NK-92 treated with Interleukin-12 subunit alpha and Interleukin-12 subunit beta, amount 100 ng/mL, for 24 hours (cell line): ENCODE results near the gene ZCCHC9.
A peak's percentile ranks its signal among the peaks of the same experiment; 100 is the strongest.
"Not testable (repeated sequence)": the region's sequence is repeated elsewhere in the genome, so short reads cannot be mapped to it uniquely, and the experiment has no call there.

Source experiments
- DNase-seq: peaks from one replicate; lab custom pipeline; 2025; lab: John Stamatoyannopoulos, UW

The ZCCHC9 gene

GRCh38 chr5:81301271-81302015, at the start of gene ZCCHC9:
Gene ZCCHC9 (plus strand): TSS chr5:81301587. CDS start chr5:81304758, 3,171 bp downstream.
- DNase-seq: peak; percentile 84

- DNase-seq: no peak
Measured at GRCh38 chr5:81251922-81252321, 49.5 kb upstream of the ZCCHC9 start.

- no peak for DNase-seq
Measured at GRCh38 chr5:81252904-81253303, 48.5 kb upstream of the ZCCHC9 start.

- no peak for DNase-seq
Measured at GRCh38 chr5:81253875-81254274, 47.5 kb upstream of the ZCCHC9 start.

- DNase-seq: no peak
Measured at GRCh38 chr5:81254886-81255559, 46.4 kb upstream of the ZCCHC9 start.

GRCh38 chr5:81256766-81257165, 44.6 kb upstream of the ZCCHC9 start:
- no peak for DNase-seq

- not testable (repeated sequence) for DNase-seq
Measured at GRCh38 chr5:81262796-81263195, 38.6 kb upstream of the ZCCHC9 start.

- DNase-seq: no peak
Measured at GRCh38 chr5:81265101-81265500, 36.3 kb upstream of the ZCCHC9 start.

GRCh38 chr5:81268521-81269196, 32.7 kb upstream of the ZCCHC9 start:
- DNase-seq: no peak

- no peak for DNase-seq
Measured at GRCh38 chr5:81269751-81270393, 31.5 kb upstream of the ZCCHC9 start.

GRCh38 chr5:81270394-81271027, 30.9 kb upstream of the ZCCHC9 start:
- not testable (repeated sequence) for DNase-seq

- no peak for DNase-seq
Measured at GRCh38 chr5:81283976-81284375, 17.4 kb upstream of the ZCCHC9 start.

- no peak for DNase-seq
Measured at GRCh38 chr5:81286059-81286617, 15.2 kb upstream of the ZCCHC9 start.

- DNase-seq: no peak
Measured at GRCh38 chr5:81288021-81288433, 13.4 kb upstream of the ZCCHC9 start.

GRCh38 chr5:81290146-81290545, 11.2 kb upstream of the ZCCHC9 start:
- no peak for DNase-seq

- no peak for DNase-seq
Measured at GRCh38 chr5:81292130-81292529, 9.3 kb upstream of the ZCCHC9 start.

- DNase-seq: not testable (repeated sequence)
Measured at GRCh38 chr5:81294021-81294420, 7.4 kb upstream of the ZCCHC9 start.

- no peak for DNase-seq
Measured at GRCh38 chr5:81297531-81297930, 3.9 kb upstream of the ZCCHC9 start.

GRCh38 chr5:81300921-81301270, 491 bp upstream of the ZCCHC9 start:
- no peak for DNase-seq

- DNase-seq: no peak
Measured at GRCh38 chr5:81302596-81302995, 1.2 kb downstream of the ZCCHC9 start.

GRCh38 chr5:81303563-81303962, 2.2 kb downstream of the ZCCHC9 start:
- no peak for DNase-seq

- no peak for DNase-seq
Measured at GRCh38 chr5:81305785-81306184, 4.4 kb downstream of the ZCCHC9 start.
